Hepatocyte (in vitro differentiated cells): ENCODE data around the gene ZNF652.

ENCODE experiments used
- CTCF ChIP-seq: fragments of 200-600 bp; sonication (generic); IDR thresholded peaks from 2 replicates; pipeline ENCODE4 v1.5.1; 2016; ENCODE audit warnings: antibody characterized with exemption, mild to moderate bottlenecking; ENCODE audit not compliant: poor library complexity
- EZH2 ChIP-seq: fragments of 200-600 bp; sonication (generic); IDR thresholded peaks from 2 replicates; pipeline ENCODE4 v1.6.1; 2016; ENCODE audit warnings: antibody characterized with exemption, mild to moderate bottlenecking, borderline replicate concordance

GRCh38 chr17:49399995-49400394, 37.9 kb upstream of the ZNF652 start:
- TF ChIP-seq CTCF (no peak), EZH2 (no peak)
